K562 (cell line): ENCODE measurements around the gene RNU5D-1. TPM values are rescaled to one million over a fixed set of nuclear protein-coding genes. Genes with fewer than 3 reads are reported as not detected.

Experiments used
- BMI1 ChIP-seq: fragments of 150-350 bp; IDR thresholded peaks from 2 replicates; pipeline ENCODE4 v1.6.1; 2014; ENCODE audit warnings: low read length
- CREB1 ChIP-seq, 2 experiments: sonication (generic) in 1 of 2; formaldehyde crosslinking in 1 of 2; IDR thresholded peaks; 2 replicates each; pipeline versions ENCODE4 v1.6.1 to v1.8.0; 2012 to 2022; ENCODE audit warnings: inconsistent platforms in 1 of 2, mild to moderate bottlenecking in 1 of 2, missing genetic modification reagents in 1 of 2, moderate library complexity in 1 of 2
- ERF ChIP-seq: fragments of 450-650 bp; formaldehyde crosslinking; IDR thresholded peaks from 2 replicates; pipeline ENCODE4 v1.4.0; 2020; ENCODE audit warnings: mild to moderate bottlenecking, mixed read lengths
- FOXJ2 ChIP-seq: fragments of 200-800 bp; sonication (Bioruptor generic); IDR thresholded peaks from 2 replicates; pipeline ENCODE4 v1.6.1; 2016; ENCODE audit warnings: missing genetic modification characterization, missing compliant biosample characterization
- FOXK1 ChIP-seq: sonication (generic); formaldehyde crosslinking; IDR thresholded peaks from 2 replicates; pipeline ENCODE4 v1.8.0; 2022; ENCODE audit warnings: missing genetic modification reagents, mild to moderate bottlenecking, borderline replicate concordance
- MEIS2 ChIP-seq: fragments of 450-650 bp; IDR thresholded peaks from 2 replicates; pipeline ENCODE4 v1.6.1; 2014; ENCODE audit warnings: mild to moderate bottlenecking; ENCODE audit not compliant: partially characterized antibody
- MTA1 ChIP-seq: fragments of 450-650 bp; IDR thresholded peaks from 2 replicates; pipeline ENCODE4 v1.6.1; 2017; ENCODE audit warnings: borderline replicate concordance
- PHB ChIP-seq: fragments of 250-450 bp; sonication (Bioruptor Pico); IDR thresholded peaks from 2 replicates; pipeline ENCODE4 v1.5.0; 2021
- POLR2G ChIP-seq: fragments of 200-400 bp; formaldehyde crosslinking; IDR thresholded peaks from 2 replicates; pipeline ENCODE4 v1.6.1; 2017; ENCODE audit warnings: low read depth, mild to moderate bottlenecking, antibody characterized with exemption, low read length, moderate library complexity
- RBFOX2 ChIP-seq: fragments of 200-400 bp; formaldehyde crosslinking; IDR thresholded peaks from 2 replicates; pipeline ENCODE4 v1.6.1; 2017; ENCODE audit warnings: low read depth, mild to moderate bottlenecking, low read length, moderate library complexity
- SMARCC2 ChIP-seq: fragments of 450-650 bp; IDR thresholded peaks from 2 replicates; pipeline ENCODE4 v1.6.1; 2017; ENCODE audit warnings: antibody characterized with exemption, moderate library complexity, mild to moderate bottlenecking, low read depth
- TCF7 ChIP-seq: sonication (generic); IDR thresholded peaks from 2 replicates; pipeline ENCODE4 v1.6.1; 2016; ENCODE audit warnings: antibody characterized with exemption, borderline replicate concordance
- TFAM ChIP-seq: fragments of 250-450 bp; sonication (Bioruptor Pico); conservative IDR thresholded peaks from 2 replicates; pipeline ENCODE4 v1.5.0; 2021; ENCODE audit warnings: mild to moderate bottlenecking, moderate library complexity
- ZNF121 ChIP-seq: sonication (generic); formaldehyde crosslinking; conservative IDR thresholded peaks from 2 replicates; pipeline ENCODE4 v1.8.0; 2022; ENCODE audit warnings: missing genetic modification reagents
- ZNF347 ChIP-seq: fragments of 450-650 bp; formaldehyde crosslinking; IDR thresholded peaks from 2 replicates; pipeline ENCODE4 v1.4.0; 2020; ENCODE audit warnings: low read depth, mild to moderate bottlenecking, moderate library complexity
- ZNF717 ChIP-seq: fragments of 250-450 bp; sonication (Bioruptor Pico); IDR thresholded peaks from 2 replicates; pipeline ENCODE4 v1.5.0; 2021
- polyA plus RNA-seq, 8 experiments: library from polyadenylated mRNA; depleted of rRNA in 4 of 8; stranded (reverse) in 5 of 8; unstranded in 3 of 8; fragments of >200 nt; fragmentation: Nextera tagmentation in 2 of 8; fragmentation: Illumina TruSeq in 1 of 8; extraction: Ambion mirVana in 2 of 8; extraction: Trizol in 1 of 8; gene quantifications; 2 replicates each; pipeline versions ENCODE4 v1.2.1 to v1.2.3, GENCODE V29; 2011 to 2014; ENCODE audit warnings: inconsistent platforms in 1 of 8, missing spikeins in 1 of 8
- total RNA-seq, 7 experiments: library from RNA; depleted of rRNA in 6 of 7; stranded (reverse); fragments of >200 nt in 6 of 7; fragmentation: Illumina TruSeq in 2 of 7; extraction: Trizol in 2 of 7; gene quantifications; 2 replicates each; pipeline versions ENCODE4 v1.2.1 to v1.2.3, GENCODE V29; 2011 to 2021; ENCODE audit warnings: low replicate concordance in 1 of 7
- TF ChIP-seq, protein P1 (sequence below): fragments of 450-650 bp; IDR thresholded peaks from 2 replicates; pipeline ENCODE4 v1.6.1; 2014; ENCODE audit warnings: low read depth, mild to moderate bottlenecking, moderate library complexity, borderline replicate concordance
- TF ChIP-seq, protein P2 (sequence below): sonication (generic); formaldehyde crosslinking; IDR thresholded peaks from 2 replicates; pipeline ENCODE4 v1.8.1; 2023; ENCODE audit warnings: mild to moderate bottlenecking, missing genetic modification reagents
- TF ChIP-seq, protein P3 (sequence below): sonication (generic); formaldehyde crosslinking; IDR thresholded peaks from 2 replicates; pipeline ENCODE4 v1.9.0; 2022; ENCODE audit warnings: mild to moderate bottlenecking, missing genetic modification reagents
- TF ChIP-seq, protein P4 (sequence below): sonication (generic); formaldehyde crosslinking; IDR thresholded peaks from 2 replicates; pipeline ENCODE4 v1.8.0; 2022; ENCODE audit warnings: mild to moderate bottlenecking, missing genetic modification reagents
- TF ChIP-seq, protein P5 (sequence below): fragments of 450-650 bp; IDR thresholded peaks from 2 replicates; pipeline ENCODE4 v1.6.1; 2016; ENCODE audit warnings: low read depth, mild to moderate bottlenecking, moderate library complexity
- TF ChIP-seq, protein P6 (sequence below): fragments of 250-450 bp; sonication (Bioruptor Pico); IDR thresholded peaks from 2 replicates; pipeline ENCODE4 v1.9.0; 2021; ENCODE audit warnings: mild to moderate bottlenecking, inconsistent platforms

The RNU5D-1 gene
- total and polyA plus RNA-seq, 9 of the 15 experiments (the other 6 are each of a cell fraction or from before 2014, with no cell fraction given): under 0.01 TPM; not detected in 8

DNA sequence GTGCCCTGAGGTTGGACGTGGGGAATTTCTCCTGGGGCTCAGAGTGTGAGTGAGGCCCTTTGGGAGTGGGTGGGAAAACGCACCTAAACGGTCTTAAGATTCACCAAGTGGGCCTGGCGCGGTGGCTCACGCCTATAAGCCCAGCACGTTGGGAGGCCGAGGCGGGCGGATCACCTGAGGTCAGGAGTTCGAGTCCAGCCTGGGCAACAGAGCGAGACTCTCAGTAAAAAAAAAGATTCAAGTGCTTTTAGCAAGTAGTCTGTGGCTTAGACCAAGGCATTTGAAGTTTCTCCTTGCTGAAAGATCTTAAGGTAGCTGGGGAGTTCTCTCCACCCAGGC is 45.7 kb upstream of the RNU5D-1 start (continued):
- TF ChIP-seq, protein P1, sequence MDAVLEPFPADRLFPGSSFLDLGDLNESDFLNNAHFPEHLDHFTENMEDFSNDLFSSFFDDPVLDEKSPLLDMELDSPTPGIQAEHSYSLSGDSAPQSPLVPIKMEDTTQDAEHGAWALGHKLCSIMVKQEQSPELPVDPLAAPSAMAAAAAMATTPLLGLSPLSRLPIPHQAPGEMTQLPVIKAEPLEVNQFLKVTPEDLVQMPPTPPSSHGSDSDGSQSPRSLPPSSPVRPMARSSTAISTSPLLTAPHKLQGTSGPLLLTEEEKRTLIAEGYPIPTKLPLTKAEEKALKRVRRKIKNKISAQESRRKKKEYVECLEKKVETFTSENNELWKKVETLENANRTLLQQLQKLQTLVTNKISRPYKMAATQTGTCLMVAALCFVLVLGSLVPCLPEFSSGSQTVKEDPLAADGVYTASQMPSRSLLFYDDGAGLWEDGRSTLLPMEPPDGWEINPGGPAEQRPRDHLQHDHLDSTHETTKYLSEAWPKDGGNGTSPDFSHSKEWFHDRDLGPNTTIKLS: 0 out of 2 replicates have a peak, but pooled peaks have one; percentile 4
- peak; percentile 90 for TF ChIP-seq ZNF121 (CRISPR knock-in tag)
- TF ChIP-seq, protein P2, sequence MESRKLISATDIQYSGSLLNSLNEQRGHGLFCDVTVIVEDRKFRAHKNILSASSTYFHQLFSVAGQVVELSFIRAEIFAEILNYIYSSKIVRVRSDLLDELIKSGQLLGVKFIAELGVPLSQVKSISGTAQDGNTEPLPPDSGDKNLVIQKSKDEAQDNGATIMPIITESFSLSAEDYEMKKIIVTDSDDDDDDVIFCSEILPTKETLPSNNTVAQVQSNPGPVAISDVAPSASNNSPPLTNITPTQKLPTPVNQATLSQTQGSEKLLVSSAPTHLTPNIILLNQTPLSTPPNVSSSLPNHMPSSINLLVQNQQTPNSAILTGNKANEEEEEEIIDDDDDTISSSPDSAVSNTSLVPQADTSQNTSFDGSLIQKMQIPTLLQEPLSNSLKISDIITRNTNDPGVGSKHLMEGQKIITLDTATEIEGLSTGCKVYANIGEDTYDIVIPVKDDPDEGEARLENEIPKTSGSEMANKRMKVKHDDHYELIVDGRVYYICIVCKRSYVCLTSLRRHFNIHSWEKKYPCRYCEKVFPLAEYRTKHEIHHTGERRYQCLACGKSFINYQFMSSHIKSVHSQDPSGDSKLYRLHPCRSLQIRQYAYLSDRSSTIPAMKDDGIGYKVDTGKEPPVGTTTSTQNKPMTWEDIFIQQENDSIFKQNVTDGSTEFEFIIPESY: 0 out of 2 replicates have a peak, but pooled peaks have one; percentile 8
- TF ChIP-seq ERF (CRISPR knock-in tag): no peak
- TF ChIP-seq, protein P3, sequence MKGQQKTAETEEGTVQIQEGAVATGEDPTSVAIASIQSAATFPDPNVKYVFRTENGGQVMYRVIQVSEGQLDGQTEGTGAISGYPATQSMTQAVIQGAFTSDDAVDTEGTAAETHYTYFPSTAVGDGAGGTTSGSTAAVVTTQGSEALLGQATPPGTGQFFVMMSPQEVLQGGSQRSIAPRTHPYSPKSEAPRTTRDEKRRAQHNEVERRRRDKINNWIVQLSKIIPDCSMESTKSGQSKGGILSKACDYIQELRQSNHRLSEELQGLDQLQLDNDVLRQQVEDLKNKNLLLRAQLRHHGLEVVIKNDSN (CRISPR knock-in tag): no peak
- no peak for TF ChIP-seq FOXJ2 (tag)
- no peak for TF ChIP-seq ZNF717 (CRISPR knock-in tag)
- no peak for TF ChIP-seq BMI1
- 0 out of 2 replicates have a peak, but pooled peaks have one; percentile 4 for TF ChIP-seq PHB (CRISPR knock-in tag)
- TF ChIP-seq, protein P4, sequence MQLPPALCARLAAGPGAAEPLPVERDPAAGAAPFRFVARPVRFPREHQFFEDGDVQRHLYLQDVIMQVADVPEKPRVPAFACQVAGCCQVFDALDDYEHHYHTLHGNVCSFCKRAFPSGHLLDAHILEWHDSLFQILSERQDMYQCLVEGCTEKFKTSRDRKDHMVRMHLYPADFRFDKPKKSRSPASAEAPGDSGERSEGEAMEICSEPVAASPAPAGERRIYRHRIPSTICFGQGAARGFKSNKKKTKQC (CRISPR knock-in tag): 0 out of 2 replicates have a peak, but pooled peaks have one; percentile 43
- peak; percentile 45 for TF ChIP-seq RBFOX2
- TF ChIP-seq, protein P5, sequence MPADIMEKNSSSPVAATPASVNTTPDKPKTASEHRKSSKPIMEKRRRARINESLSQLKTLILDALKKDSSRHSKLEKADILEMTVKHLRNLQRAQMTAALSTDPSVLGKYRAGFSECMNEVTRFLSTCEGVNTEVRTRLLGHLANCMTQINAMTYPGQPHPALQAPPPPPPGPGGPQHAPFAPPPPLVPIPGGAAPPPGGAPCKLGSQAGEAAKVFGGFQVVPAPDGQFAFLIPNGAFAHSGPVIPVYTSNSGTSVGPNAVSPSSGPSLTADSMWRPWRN: no peak
- TF ChIP-seq POLR2G: peak; percentile 54
- TF ChIP-seq FOXK1: 0 out of 2 replicates have a peak, but pooled peaks have one; percentile 5
- no peak for TF ChIP-seq ZNF347 (CRISPR knock-in tag)
- TF ChIP-seq MEIS2: no peak
- no peak for TF ChIP-seq SMARCC2
- no peak for TF ChIP-seq MTA1
- TF ChIP-seq, protein P6, sequence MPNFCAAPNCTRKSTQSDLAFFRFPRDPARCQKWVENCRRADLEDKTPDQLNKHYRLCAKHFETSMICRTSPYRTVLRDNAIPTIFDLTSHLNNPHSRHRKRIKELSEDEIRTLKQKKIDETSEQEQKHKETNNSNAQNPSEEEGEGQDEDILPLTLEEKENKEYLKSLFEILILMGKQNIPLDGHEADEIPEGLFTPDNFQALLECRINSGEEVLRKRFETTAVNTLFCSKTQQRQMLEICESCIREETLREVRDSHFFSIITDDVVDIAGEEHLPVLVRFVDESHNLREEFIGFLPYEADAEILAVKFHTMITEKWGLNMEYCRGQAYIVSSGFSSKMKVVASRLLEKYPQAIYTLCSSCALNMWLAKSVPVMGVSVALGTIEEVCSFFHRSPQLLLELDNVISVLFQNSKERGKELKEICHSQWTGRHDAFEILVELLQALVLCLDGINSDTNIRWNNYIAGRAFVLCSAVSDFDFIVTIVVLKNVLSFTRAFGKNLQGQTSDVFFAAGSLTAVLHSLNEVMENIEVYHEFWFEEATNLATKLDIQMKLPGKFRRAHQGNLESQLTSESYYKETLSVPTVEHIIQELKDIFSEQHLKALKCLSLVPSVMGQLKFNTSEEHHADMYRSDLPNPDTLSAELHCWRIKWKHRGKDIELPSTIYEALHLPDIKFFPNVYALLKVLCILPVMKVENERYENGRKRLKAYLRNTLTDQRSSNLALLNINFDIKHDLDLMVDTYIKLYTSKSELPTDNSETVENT (CRISPR knock-in tag): 0 out of 2 replicates have a peak, but pooled peaks have one; percentile 14
- no peak for TF ChIP-seq TCF7
- 0 out of 2 replicates have a peak, but pooled peaks have one; percentile 13 for TF ChIP-seq CREB1 (IDR thresholded peaks at IDR 0.05)
- TF ChIP-seq CREB1 (CRISPR knock-in tag; IDR thresholded peaks at IDR 0.05): no peak; the same call in 1 of the 2 replicates
- no peak for TF ChIP-seq TFAM (CRISPR knock-in tag)
